ENCODE measurements around the gene MS4A6A.

MS4A6A gene

DNA sequence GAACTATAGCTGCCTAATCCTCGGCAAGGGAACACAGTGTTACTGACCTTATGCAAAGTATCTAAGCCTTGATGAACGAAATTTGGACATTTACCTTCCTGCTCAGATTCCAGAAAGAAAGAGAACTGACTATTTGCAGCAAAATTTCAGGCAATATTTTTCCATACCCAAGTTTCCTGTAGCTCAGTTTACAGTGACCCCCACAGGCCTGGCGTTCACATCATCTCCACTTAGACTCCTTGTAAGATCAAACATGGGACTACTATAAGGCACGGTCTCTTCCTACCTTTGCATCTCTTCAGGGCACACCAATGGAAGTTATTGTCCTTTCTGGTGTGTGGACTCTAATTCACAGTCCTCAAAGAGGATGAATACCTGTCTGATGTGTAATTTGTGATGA lies 21.1 kb downstream of the MS4A6A start:
- Histone ChIP-seq H4K20me1 (ENCODE audit: insufficient read depth, low read length) (no peaks in the 10 kb centered on the region), H3K27me3 (replicated peaks; ENCODE audit: insufficient read depth, low read length) (no peaks in the 10 kb centered on the region), H3K4me1 (ENCODE audit: low read length) (no peaks in the 10 kb centered on the region), H3K4me3 (ENCODE audit: low read length) (no peak overlapping the region), H3K36me3 (replicated peaks; ENCODE audit: insufficient read depth, low read length) (no peaks in the 10 kb centered on the region), H3F3A (ENCODE audit: insufficient read depth, low read length) (no peaks in the 10 kb centered on the region), H3K9ac (ENCODE audit: low read length) (no peak overlapping the region), H3K9me3 (replicated peaks; ENCODE audit: insufficient read depth, low read length) (no peaks in the 10 kb centered on the region), H3K27ac (ENCODE audit: low read length) (no peak overlapping the region), H2AFZ (ENCODE audit: low read length) (no peak overlapping the region), H3K79me2 (ENCODE audit: low read length) (no peaks in the 10 kb centered on the region), H3K9me2 (replicated peaks; ENCODE audit: insufficient read depth, low read length) (no peaks in the 10 kb centered on the region), H3K4me2 (ENCODE audit: low read depth, low read length) (no peak overlapping the region)
- DNase-seq, result no peak
- TF ChIP-seq EZH2 (optimal IDR thresholded peaks at IDR 0.05; ENCODE audit: low read depth, low read length) (no peak), EZH2phosphoT487 (IDR thresholded peaks at IDR 0.05; ENCODE audit: low read length) (no peak), CTCF (IDR thresholded peaks at IDR 0.05; ENCODE audit: low read length) (no peak)

DNA sequence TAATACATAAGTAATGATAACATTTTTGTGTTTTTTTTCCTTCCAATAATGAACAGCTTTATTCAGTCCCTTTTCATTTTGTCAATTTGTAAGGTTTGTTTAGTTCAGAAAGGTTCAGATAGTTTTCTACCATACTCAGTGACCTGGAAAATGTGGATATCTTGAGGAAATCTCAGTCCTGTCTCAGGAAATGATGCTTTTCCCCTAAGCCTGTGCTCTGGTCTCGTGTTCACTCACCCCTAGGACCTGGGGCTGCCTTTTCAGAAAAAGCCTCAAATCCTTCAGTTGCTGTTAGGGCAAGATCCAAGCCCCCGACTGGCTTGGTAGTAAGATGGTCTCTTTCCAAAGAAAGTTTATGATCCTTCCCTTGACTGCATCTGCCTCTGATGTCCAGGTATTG lies 21.8 kb downstream of the MS4A6A start:
- TF ChIP-seq EZH2phosphoT487 (IDR thresholded peaks at IDR 0.05; ENCODE audit: low read length) (no peak), EZH2 (optimal IDR thresholded peaks at IDR 0.05; ENCODE audit: low read depth, low read length) (no peak), CTCF (IDR thresholded peaks at IDR 0.05; ENCODE audit: low read length) (no peak)

DNA sequence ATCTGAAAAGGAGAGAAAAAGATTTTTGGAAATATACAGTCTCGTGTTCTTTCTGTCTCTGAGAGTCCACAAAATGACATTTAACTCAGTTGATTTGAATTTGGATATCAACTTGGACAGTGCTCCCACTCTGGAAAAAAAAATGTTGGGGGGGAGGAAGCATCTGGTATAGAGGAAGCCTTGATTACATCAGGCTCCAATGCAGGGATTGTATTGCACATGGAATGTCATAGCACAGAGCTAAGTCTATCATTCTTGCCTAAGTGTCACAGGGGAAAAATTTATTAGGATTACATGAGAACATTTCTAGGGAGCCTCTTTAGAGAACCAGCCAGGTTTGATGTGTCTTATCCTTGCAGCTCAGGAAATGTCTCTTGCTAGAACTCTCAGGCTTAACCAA lies 23.0 kb downstream of the MS4A6A start:
- Histone ChIP-seq H3K9me3 (replicated peaks; ENCODE audit: insufficient read depth, low read length) (no peaks in the 10 kb centered on the region), H3K9ac (ENCODE audit: low read length) (no peak overlapping the region), H3F3A (ENCODE audit: insufficient read depth, low read length) (no peaks in the 10 kb centered on the region), H2AFZ (ENCODE audit: low read length) (no peak overlapping the region), H3K4me1 (ENCODE audit: low read length) (no peaks in the 10 kb centered on the region; the same call in 1 of the 2 replicates), H3K36me3 (replicated peaks; ENCODE audit: insufficient read depth, low read length) (no peaks in the 10 kb centered on the region), H3K9me2 (replicated peaks; ENCODE audit: insufficient read depth, low read length) (no peaks in the 10 kb centered on the region), H3K4me3 (ENCODE audit: low read length) (no peak overlapping the region), H3K4me2 (ENCODE audit: low read depth, low read length) (no peak overlapping the region), H3K27ac (ENCODE audit: low read length) (no peak overlapping the region), H4K20me1 (ENCODE audit: insufficient read depth, low read length) (no peaks in the 10 kb centered on the region), H3K27me3 (replicated peaks; ENCODE audit: insufficient read depth, low read length) (no peaks in the 10 kb centered on the region), H3K79me2 (ENCODE audit: low read length) (no peaks in the 10 kb centered on the region)
- no peak for TF ChIP-seq CTCF (IDR thresholded peaks at IDR 0.05; ENCODE audit: low read length)
- TF ChIP-seq EZH2phosphoT487 (IDR thresholded peaks at IDR 0.05; ENCODE audit: low read length), result no peak
- TF ChIP-seq EZH2 (optimal IDR thresholded peaks at IDR 0.05; ENCODE audit: low read depth, low read length), result no peak
- DNase-seq, result no peak

More for the DNA sequence above, 21.8 kb downstream of the MS4A6A start:
- H3K27ac ChIP-seq (ENCODE audit: low read length), result no peak overlapping the region
- no peaks in the 10 kb centered on the region for H3K79me2 ChIP-seq (ENCODE audit: low read length)
- H3K9me2 ChIP-seq (replicated peaks; ENCODE audit: insufficient read depth, low read length), result no peaks in the 10 kb centered on the region
- H3K4me1 ChIP-seq (ENCODE audit: low read length), result no peaks in the 10 kb centered on the region; the same call in 1 of the 2 replicates
- no peak overlapping the region for H3K9ac ChIP-seq (ENCODE audit: low read length)
- H3K4me2 ChIP-seq (ENCODE audit: low read depth, low read length), result no peak overlapping the region
- H3K36me3 ChIP-seq (replicated peaks; ENCODE audit: insufficient read depth, low read length), result no peaks in the 10 kb centered on the region
- H3K27me3 ChIP-seq (replicated peaks; ENCODE audit: insufficient read depth, low read length), result no peaks in the 10 kb centered on the region
- H3K9me3 ChIP-seq (replicated peaks; ENCODE audit: insufficient read depth, low read length), result no peaks in the 10 kb centered on the region
- no peaks in the 10 kb centered on the region for H3F3A ChIP-seq (ENCODE audit: insufficient read depth, low read length)
- DNase-seq, result no peak
- no peaks in the 10 kb centered on the region for H4K20me1 ChIP-seq (ENCODE audit: insufficient read depth, low read length)
- no peak overlapping the region for H2AFZ ChIP-seq (ENCODE audit: low read length)
- no peak overlapping the region for H3K4me3 ChIP-seq (ENCODE audit: low read length)

Data from MM.1S (cell line).